GM21786 (cell line): ENCODE measurements around the gene PAIP1.
A peak's percentile ranks its signal among the peaks of the same experiment; 100 is the strongest.
"Not testable (repeated sequence)": the region's sequence is repeated elsewhere in the genome, so short reads cannot be mapped to it uniquely, and the experiment has no call there.

ENCODE experiments used
- ATAC-seq: cut with Tn5 transposase; IDR thresholded peaks from one replicate; pipeline ENCODE4 v1.9.1; 2021; ENCODE audit not compliant: unreplicated experiment

PAIP1 gene

GRCh38 chr5:43523662-43524072 lies 33.2 kb downstream of the PAIP1 start:
- no peak for ATAC-seq

- ATAC-seq: no peak
These were observed 36.3 kb downstream of the PAIP1 start for GRCh38 chr5:43520615-43521014.

GRCh38 chr5:43515678-43516048 lies 41.2 kb downstream of the PAIP1 start:
- ATAC-seq: no peak

- ATAC-seq: peak; percentile 99
These were observed 41.8 kb downstream of the PAIP1 start, which contains the start of gene C5orf34 for GRCh38 chr5:43514816-43515677. TSS of gene C5orf34 (minus strand) at chr5:43515148. CDS start at chr5:43509339, 5,809 bp downstream.

GRCh38 chr5:43514471-43514815 lies 42.4 kb downstream of the PAIP1 start:
- ATAC-seq: peak; percentile 25

- no peak for ATAC-seq
These were observed 42.9 kb downstream of the PAIP1 start for GRCh38 chr5:43514025-43514424.

DNA sequence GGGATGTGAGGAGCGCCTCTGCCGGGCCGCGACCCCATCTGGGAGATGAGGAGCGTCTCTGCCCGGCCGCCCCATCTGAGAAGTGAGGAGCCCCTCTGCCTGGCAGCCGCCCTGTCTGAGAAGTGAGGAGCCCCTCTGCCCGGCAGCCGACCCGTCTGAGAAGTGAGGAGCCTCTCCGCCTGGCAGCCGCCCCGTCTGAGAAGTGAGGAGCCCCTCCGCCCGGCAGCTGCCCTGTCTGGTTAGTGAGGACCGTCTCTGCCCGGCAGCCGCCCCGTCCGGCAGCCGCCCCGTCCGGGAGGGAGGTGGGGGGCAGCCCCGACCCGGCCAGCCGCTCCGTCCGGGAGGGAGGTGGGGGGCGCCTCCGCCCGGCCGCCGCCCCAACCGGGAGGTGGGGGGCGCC lies 45.8 kb downstream of the PAIP1 start:
- ATAC-seq: not testable (repeated sequence)

- no peak for ATAC-seq
These were observed 58.3 kb downstream of the PAIP1 start for GRCh38 chr5:43498581-43498980.

GRCh38 chr5:43497311-43498104 lies 59.4 kb downstream of the PAIP1 start:
- ATAC-seq: no peak

GRCh38 chr5:43491326-43491725 lies 65.6 kb downstream of the PAIP1 start:
- no peak for ATAC-seq

GRCh38 chr5:43486353-43486752 lies 70.5 kb downstream of the PAIP1 start:
- no peak for ATAC-seq

- ATAC-seq: no peak
These were observed 71.5 kb downstream of the PAIP1 start for GRCh38 chr5:43485406-43485805.

- peak; percentile 65 for ATAC-seq
These were observed 72.6 kb downstream of the PAIP1 start for GRCh38 chr5:43484106-43484849.

- ATAC-seq: peak; percentile 87
These were observed 73.4 kb downstream of the PAIP1 start, which contains the start of gene TMEM267 for GRCh38 chr5:43483298-43484105. TSS of gene TMEM267 (minus strand) at chr5:43483865. CDS start at chr5:43453969, 29,896 bp downstream.

DNA sequence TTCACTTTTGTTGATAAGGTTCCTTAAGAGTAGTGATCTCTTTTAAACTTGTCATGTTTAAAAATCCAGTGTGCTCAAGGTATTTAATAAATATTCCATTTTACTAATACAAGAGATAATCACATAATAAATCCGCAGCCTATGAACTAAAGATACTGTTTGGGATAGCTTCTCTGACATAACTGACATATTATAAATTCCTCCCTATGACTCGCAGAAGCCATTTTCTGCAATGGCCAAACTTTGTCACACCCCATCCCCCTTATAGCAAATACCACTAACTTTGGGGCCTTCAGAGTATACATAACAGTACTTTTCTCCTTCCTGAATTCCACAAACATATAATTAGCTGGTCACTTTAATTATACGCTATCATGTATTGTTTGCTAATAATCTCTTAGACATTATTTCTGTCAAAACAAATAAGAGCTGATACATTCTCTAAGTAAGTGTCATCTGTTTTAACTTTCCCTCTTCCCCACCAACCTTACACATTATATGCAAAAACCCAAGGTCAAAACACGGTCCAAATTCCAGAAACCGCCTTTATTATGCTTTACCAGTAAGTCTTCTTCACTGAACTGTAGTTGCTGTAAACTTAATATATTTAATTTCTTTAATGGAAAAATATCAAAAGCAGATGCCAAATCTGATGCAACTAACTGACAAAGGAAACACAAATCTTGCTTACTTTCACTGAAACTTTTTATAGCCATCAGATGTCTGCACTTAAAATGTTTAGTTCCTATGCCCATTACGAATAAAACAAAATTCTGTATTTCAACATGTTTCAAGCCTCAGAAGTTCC lies 74.2 kb downstream of the PAIP1 start:
- no peak for ATAC-seq
